Spleen (tissue), 7 donors: ENCODE results near the gene AP1M1.

ENCODE experiments used
- POLR2A ChIP-seq, 3 donors: fragments of 450-650 bp; IDR thresholded peaks; one replicate each; pipeline ENCODE4 v1.5.1; 2017; ENCODE audit warnings: antibody characterized with exemption in 3 of 3, mild to moderate bottlenecking in 1 of 3
- TF ChIP-seq, protein P1 (sequence below), 11 experiments: fragments of 200-600 bp in 7 of 11; fragments of 450-650 bp in 4 of 11; sonication (generic) in 4 of 11; IDR thresholded peaks in 8 of 11; conservative IDR thresholded peaks in 3 of 11; 1 replicate in 7 of 11; 2 replicates in 4 of 11; pipeline versions ENCODE4 v1.4.0 to v1.8.0; 2016 to 2021; ENCODE audit warnings: antibody characterized with exemption in 11 of 11, inconsistent platforms in 4 of 11, mild to moderate bottlenecking in 1 of 11
- donor health status: DM: no; HTN: no; CAD: no; lungs with moderate emphysema.
- donor health status: DM: no; HTN: no; CAD: no.
- donor health status: DM: no; HTN: no; CAD: no.

DNA sequence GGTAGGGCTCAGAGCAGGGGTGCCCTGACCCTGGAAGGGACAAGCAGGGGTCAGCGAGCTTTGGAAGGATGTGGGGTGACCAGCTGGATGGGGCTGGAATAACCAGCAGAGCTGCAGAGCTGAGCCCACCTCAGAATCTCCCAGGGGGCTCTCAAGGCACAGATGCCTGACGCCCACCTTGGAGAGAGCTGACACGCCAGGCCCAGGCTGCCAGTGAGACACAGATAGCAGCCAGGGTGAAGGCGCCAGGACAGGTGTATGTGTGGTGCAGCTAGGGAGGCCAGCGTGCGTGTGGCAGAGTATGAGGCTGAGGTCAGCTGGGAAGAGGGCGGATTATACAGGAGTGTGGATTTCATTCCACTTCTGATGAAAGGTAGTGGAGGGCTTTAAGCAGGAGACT lies 8.9 kb downstream of the AP1M1 start:
- no peak for TF ChIP-seq POLR2A (IDR thresholded peaks at IDR 0.05)
- TF ChIP-seq, protein P1, sequence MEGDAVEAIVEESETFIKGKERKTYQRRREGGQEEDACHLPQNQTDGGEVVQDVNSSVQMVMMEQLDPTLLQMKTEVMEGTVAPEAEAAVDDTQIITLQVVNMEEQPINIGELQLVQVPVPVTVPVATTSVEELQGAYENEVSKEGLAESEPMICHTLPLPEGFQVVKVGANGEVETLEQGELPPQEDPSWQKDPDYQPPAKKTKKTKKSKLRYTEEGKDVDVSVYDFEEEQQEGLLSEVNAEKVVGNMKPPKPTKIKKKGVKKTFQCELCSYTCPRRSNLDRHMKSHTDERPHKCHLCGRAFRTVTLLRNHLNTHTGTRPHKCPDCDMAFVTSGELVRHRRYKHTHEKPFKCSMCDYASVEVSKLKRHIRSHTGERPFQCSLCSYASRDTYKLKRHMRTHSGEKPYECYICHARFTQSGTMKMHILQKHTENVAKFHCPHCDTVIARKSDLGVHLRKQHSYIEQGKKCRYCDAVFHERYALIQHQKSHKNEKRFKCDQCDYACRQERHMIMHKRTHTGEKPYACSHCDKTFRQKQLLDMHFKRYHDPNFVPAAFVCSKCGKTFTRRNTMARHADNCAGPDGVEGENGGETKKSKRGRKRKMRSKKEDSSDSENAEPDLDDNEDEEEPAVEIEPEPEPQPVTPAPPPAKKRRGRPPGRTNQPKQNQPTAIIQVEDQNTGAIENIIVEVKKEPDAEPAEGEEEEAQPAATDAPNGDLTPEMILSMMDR (IDR thresholded peaks at IDR 0.05 in 8 of 11, conservative IDR thresholded peaks at IDR 0.05 in 3 of 11), result no peak
